ENCODE data around the gene EPS8L3.

GRCh38 chr1:109716121-109716520 is 47.6 kb downstream of the EPS8L3 start:
- TF ChIP-seq JUND (IDR thresholded peaks at IDR 0.05) (no peak), CTCF (IDR thresholded peaks at IDR 0.05; ENCODE audit: low read depth, low read length, missing input control) (no peak), NR2F2 (IDR thresholded peaks at IDR 0.05) (no peak), GABPA (IDR thresholded peaks at IDR 0.05 in 1 of 2, conservative IDR thresholded peaks at IDR 0.05 in 1 of 2) (no peak), EGR1 (IDR thresholded peaks at IDR 0.05; ENCODE audit: low read depth in 2 of 2) (no peak), FOXA1 (IDR thresholded peaks at IDR 0.05) (no peak), TAF1 (conservative IDR thresholded peaks at IDR 0.05) (no peak), YY1 (IDR thresholded peaks at IDR 0.05) (no peak), MAX (IDR thresholded peaks at IDR 0.05) (no peak), ATF3 (IDR thresholded peaks at IDR 0.05) (no peak), REST (IDR thresholded peaks at IDR 0.05) (no peak), SP1 (IDR thresholded peaks at IDR 0.05) (no peak), ZBTB33 (IDR thresholded peaks at IDR 0.05) (no peak), RXRA (IDR thresholded peaks at IDR 0.05) (no peak)

All from liver (tissue), 3 donors.